Measurements from ENCODE around the gene TMEM134. TPM values are rescaled to one million over a fixed set of nuclear protein-coding genes. Genes with fewer than 3 reads are reported as not detected.

TMEM134 gene
- total RNA-seq, 1 experiment from 2014 or later = 36.0 TPM

DNA sequence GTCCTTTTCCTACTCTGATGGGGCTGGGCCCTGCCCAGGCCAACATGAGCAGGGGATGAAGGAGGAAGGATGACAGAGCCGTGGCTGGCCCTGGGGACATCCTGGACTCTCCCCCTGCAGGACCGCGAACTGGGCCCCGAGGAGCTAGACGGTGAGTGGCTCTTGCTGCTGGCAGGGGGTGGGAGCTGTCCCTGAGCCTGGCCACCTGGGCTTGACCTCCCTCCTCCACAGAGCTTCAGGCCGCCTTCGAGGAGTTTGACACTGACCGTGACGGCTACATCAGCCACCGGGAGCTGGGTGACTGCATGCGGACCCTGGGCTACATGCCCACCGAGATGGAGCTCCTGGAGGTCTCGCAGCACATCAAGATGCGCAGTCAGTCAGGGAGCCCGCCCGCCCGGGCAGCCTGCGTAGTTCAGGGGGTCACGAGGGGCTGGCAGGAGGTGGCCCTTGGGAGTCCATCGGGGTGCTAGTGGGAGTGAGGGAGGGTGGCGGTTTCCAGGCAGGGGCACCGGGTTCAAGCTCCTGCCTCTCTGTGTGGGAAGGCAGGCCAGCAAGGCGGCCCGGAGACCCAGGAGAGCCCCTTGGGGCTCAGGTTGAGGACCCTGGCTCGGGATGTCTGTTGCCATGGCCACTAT, 12.9 kb downstream of the TMEM134 start:
- BruUV-seq (replicated peaks) = no TSS peak
- no peak overlapping the region for H3K4me3 ChIP-seq (ENCODE audit: low read depth, low read length, poor library complexity, severe bottlenecking)
- H3K27ac ChIP-seq (ENCODE audit: low read depth, low read length, poor library complexity, severe bottlenecking) = no peak overlapping the region
- H3K4me1 ChIP-seq (ENCODE audit: insufficient read depth, low read length, poor library complexity, severe bottlenecking) = no peaks in the 10 kb centered on the region
- no peaks in the 10 kb centered on the region for H3K27me3 ChIP-seq (replicated peaks; ENCODE audit: insufficient read depth, low read depth, low read length, poor library complexity)
- no peaks in the 10 kb centered on the region for H3K36me3 ChIP-seq (ENCODE audit: insufficient read depth, low read length, poor library complexity, severe bottlenecking)
- POLR2A ChIA-PET (ENCODE audit: low non-redundant PET) = no interaction called here
- TF ChIP-seq, protein P1, sequence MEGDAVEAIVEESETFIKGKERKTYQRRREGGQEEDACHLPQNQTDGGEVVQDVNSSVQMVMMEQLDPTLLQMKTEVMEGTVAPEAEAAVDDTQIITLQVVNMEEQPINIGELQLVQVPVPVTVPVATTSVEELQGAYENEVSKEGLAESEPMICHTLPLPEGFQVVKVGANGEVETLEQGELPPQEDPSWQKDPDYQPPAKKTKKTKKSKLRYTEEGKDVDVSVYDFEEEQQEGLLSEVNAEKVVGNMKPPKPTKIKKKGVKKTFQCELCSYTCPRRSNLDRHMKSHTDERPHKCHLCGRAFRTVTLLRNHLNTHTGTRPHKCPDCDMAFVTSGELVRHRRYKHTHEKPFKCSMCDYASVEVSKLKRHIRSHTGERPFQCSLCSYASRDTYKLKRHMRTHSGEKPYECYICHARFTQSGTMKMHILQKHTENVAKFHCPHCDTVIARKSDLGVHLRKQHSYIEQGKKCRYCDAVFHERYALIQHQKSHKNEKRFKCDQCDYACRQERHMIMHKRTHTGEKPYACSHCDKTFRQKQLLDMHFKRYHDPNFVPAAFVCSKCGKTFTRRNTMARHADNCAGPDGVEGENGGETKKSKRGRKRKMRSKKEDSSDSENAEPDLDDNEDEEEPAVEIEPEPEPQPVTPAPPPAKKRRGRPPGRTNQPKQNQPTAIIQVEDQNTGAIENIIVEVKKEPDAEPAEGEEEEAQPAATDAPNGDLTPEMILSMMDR (conservative IDR thresholded peaks at IDR 0.05; ENCODE audit: low read depth, low read length) = no peak
- TF ChIP-seq EZH2 (IDR thresholded peaks at IDR 0.05; ENCODE audit: borderline replicate concordance, low read depth, low read length, poor library complexity, severe bottlenecking) = no peak
- no peak for DNase-seq (ENCODE audit: low spot score)
- no peaks in the 10 kb centered on the region for H3K9me3 ChIP-seq (ENCODE audit: low read depth, low read length, poor library complexity, severe bottlenecking)
- CTCF ChIA-PET = interaction anchor here (0.6 to 0.9 kb wide), 2 partner anchors 55 to 1006 kb away, joined by 3 to 7 read pairs; partner anchors contain the start of gene PPP1CA
- intact Hi-C loops (cut with micrococcal nuclease; ENCODE audit: unreplicated experiment) = no loop called here

DNA sequence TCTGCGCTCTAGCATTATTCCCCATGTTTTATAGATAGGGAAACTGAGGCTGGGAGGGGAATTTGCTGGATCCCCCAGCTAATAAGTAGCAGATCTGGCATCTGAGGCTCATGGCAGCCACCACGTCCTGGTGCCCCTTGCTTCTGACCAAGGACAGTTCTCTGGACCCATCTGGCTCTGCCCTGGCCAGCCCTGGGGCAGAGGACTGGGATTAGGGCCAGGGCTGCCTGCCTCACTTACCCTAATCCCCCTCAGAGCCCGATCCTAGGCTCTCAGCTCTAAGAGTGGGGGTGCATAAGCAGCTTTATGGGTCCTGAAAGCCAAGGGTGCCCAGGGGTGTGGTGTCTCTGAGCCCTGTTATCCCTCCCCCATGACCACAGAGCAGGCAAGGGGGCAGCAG, 14.0 kb downstream of the TMEM134 start, which contains the start of gene CABP4:
TSS of gene CABP4 (plus strand) at position 301 of the 400 bp plus-strand sequence. CDS start at position 371, 70 bp downstream.
- POLR2A ChIA-PET (ENCODE audit: low non-redundant PET) = interaction anchor here (0.6 kb wide), 1 partner anchor 1200 kb away, joined by 4 read pairs; no protein-coding TSS in a partner anchor

DNA sequence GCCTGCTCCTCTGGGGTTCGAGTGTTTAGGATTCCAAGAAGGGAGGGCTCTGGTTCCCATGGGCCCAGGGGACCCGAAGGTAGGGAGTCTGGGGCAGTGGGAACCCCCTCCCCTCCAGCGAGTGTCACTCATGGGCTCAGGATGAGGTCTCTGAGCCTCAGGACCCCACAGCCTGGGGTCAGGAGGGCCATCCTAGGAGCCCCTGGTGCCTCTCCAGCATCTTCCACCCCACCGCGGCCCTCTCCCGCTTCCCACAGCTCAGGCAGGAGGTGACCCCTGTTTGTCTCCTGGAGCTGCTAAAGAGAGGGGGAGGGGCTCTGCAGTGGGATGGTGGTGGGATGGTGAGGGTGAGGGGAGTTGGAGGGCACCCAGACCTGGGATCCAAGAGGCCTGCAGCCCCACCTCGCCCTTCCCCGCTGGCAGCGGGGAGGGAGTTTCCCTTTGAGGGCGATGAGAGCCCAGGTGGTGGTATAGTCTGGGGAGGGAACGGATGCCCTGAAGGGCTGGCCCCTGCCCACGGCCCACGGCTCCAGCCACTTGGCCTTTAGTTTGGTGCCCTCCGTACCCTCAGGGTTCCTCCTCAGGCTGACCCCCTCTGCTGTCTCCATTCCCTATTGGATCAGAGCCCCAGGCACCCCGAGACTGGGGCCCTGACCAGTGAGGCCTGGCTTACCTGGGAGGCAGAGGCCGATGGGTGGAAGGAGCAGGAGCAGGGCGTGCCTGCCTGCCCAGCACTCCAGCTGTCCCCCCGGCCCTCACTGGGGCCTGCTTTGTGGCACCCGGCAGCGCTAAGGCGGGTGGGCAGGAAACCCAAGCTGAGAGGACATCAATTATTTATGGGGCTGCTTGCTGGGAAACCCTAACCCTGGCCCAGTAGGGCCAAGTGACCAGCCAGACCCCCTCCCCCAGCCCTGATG, 15.0 kb downstream of the TMEM134 start:
- CTCF ChIA-PET = no interaction called here

More for the DNA sequence above, 14.0 kb downstream of the TMEM134 start, which contains the start of gene CABP4:
- CTCF ChIA-PET = no interaction called here
- BruUV-seq (replicated peaks) = no TSS peak
- TF ChIP-seq EZH2 (IDR thresholded peaks at IDR 0.05; ENCODE audit: borderline replicate concordance, low read depth, low read length, poor library complexity, severe bottlenecking) = no peak
- TF ChIP-seq, protein P1 (conservative IDR thresholded peaks at IDR 0.05; ENCODE audit: low read depth, low read length) = no peak
- no peaks in the 10 kb centered on the region for H3K27me3 ChIP-seq (replicated peaks; ENCODE audit: insufficient read depth, low read depth, low read length, poor library complexity)
- no peak within 1 kb of the TSS for H3K27ac ChIP-seq (ENCODE audit: low read depth, low read length, poor library complexity, severe bottlenecking)
- H3K9me3 ChIP-seq (ENCODE audit: low read depth, low read length, poor library complexity, severe bottlenecking) = no peaks in the 10 kb centered on the region
- intact Hi-C loops (cut with micrococcal nuclease; ENCODE audit: unreplicated experiment) = no loop called here
- H3K4me3 ChIP-seq (ENCODE audit: low read depth, low read length, poor library complexity, severe bottlenecking) = no peak within 1 kb of the TSS
- no peaks in the 10 kb centered on the region for H3K4me1 ChIP-seq (ENCODE audit: insufficient read depth, low read length, poor library complexity, severe bottlenecking)
- no peaks in the 10 kb centered on the region for H3K36me3 ChIP-seq (ENCODE audit: insufficient read depth, low read length, poor library complexity, severe bottlenecking)
- no peak for DNase-seq (ENCODE audit: low spot score)

More for the DNA sequence above, 15.0 kb downstream of the TMEM134 start:
- no TSS peak for BruUV-seq (replicated peaks)
- Histone ChIP-seq H3K4me3 (ENCODE audit: low read depth, low read length, poor library complexity, severe bottlenecking) (no peak overlapping the region), H3K27ac (ENCODE audit: low read depth, low read length, poor library complexity, severe bottlenecking) (no peak overlapping the region), H3K9me3 (ENCODE audit: low read depth, low read length, poor library complexity, severe bottlenecking) (no peaks in the 10 kb centered on the region), H3K36me3 (ENCODE audit: insufficient read depth, low read length, poor library complexity, severe bottlenecking) (no peaks in the 10 kb centered on the region), H3K4me1 (ENCODE audit: insufficient read depth, low read length, poor library complexity, severe bottlenecking) (no peaks in the 10 kb centered on the region), H3K27me3 (replicated peaks; ENCODE audit: insufficient read depth, low read depth, low read length, poor library complexity) (no peaks in the 10 kb centered on the region)
- DNase-seq (ENCODE audit: low spot score) = no peak
- intact Hi-C loops (cut with micrococcal nuclease; ENCODE audit: unreplicated experiment) = no loop called here
- POLR2A ChIA-PET (ENCODE audit: low non-redundant PET) = no interaction called here
- TF ChIP-seq EZH2 (IDR thresholded peaks at IDR 0.05; ENCODE audit: borderline replicate concordance, low read depth, low read length, poor library complexity, severe bottlenecking) = no peak
- TF ChIP-seq, protein P1 (conservative IDR thresholded peaks at IDR 0.05; ENCODE audit: low read depth, low read length) = no peak

Measured in A673 (cell line).